Ecto neural progenitor cell (in vitro differentiated cells): Measurements from ENCODE around the gene FBLN1.
"Not testable (repeated sequence)": the region's sequence is repeated elsewhere in the genome, so short reads cannot be mapped to it uniquely, and the experiment has no call there.

ENCODE experiments used
- DNase-seq: peaks from one replicate; pipeline ENCODE4 v3.0.0-alpha.2; 2018; ENCODE audit warnings: low spot score

FBLN1 gene

DNA sequence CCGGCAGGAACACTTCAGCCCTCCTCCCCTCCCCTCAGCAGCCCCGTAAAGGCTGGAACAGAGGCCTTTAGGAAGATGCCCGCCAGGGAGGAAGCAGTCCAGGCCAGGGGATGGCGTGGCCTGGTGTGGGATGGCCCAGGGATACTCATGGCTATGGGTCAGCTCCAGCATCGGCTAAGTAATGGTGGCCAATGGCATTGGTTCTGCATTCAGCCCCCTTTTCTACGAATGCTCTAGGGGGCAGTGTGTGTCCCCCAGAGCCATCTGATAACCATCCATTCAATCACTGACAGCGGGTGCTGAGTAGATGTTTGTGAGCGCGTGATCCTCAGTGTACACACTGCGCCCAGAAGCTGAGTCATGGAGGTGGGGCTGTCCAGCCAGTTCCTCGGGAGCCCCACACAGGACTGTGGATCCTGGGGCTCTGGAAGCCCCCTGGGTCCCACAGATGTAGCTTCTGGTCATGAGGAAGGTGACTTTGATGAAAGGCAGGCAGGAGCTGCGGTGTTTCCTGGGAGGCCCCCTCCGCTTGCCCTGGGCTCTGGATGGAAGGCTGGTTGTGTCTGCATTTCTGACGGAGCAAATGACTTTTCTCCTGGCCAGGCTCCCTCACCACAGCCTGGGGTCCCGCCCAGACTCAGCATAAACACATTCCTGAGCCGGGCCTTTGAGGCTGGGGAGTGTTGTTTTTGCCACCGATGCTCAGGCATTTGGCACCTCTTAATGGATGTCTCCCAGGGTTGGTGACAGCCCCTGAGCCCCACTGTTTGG is 46.5 kb downstream of the FBLN1 start:
- no peak for DNase-seq

DNA sequence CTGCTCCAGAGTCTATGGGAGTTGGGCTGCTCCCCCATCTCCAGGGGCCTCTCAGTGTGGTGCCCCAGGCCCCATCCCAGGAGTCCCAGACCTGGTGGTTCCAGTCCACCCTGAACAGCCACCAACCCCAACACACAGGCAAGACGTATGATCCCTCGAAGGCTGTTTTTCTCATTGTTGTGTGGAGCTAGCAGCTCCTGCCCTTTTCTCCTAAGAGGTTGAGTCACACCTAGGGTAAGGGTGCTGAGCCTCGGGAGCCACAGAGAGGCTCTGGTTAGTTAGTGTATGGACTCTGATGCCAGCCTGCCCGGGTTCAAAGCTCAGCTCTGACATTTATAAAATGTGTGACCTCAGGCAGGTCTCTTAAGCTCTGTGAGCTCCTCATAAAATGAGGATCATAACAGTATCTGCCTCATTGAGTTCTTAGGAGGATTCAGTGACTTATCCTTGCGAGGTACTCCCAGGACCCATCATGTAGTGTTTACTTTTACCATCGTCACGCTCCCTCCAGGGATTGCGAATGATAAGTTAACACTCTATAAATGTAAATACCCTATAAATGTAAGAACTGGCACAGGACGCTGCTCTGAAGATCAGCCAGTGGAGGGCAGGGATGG is 47.2 kb downstream of the FBLN1 start:
- no peak for DNase-seq

DNA sequence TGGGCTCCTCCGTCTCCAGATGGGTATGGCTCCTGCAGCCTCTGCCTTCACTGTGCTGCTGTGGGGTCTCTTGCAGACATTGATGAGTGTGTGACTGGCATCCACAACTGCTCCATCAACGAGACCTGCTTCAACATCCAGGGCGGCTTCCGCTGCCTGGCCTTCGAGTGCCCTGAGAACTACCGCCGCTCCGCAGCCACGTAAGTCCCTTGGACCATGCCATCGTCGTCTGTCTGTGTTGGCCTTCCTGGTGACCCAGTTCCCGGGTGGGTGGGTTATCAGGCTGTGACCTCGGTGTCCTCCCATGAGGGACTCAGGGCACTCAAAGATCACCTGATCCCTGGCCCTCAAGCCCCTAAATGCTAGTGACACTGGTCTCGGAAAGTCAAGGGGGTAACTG is 47.7 kb downstream of the FBLN1 start:
- DNase-seq, result no peak

DNA sequence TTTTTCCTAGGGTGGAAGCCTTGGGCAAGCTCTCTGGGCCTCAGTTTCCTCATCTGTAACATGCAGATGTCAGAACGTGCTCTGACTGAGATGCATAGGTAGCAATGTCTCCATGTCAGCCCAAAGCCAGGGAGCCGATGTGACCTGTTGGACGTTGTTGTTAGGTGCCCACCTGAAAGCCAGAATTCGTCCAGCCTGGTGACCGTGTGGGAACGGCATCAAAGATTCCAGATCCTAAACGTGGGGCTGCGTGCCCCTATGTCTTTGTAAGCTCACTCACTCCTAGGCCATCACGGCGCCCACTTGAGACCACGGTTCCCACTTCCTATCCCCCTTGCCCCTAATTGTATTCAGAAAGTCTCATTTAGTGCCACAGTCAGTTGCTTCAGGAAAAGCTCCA is 48.2 kb downstream of the FBLN1 start:
- DNase-seq, result no peak

DNA sequence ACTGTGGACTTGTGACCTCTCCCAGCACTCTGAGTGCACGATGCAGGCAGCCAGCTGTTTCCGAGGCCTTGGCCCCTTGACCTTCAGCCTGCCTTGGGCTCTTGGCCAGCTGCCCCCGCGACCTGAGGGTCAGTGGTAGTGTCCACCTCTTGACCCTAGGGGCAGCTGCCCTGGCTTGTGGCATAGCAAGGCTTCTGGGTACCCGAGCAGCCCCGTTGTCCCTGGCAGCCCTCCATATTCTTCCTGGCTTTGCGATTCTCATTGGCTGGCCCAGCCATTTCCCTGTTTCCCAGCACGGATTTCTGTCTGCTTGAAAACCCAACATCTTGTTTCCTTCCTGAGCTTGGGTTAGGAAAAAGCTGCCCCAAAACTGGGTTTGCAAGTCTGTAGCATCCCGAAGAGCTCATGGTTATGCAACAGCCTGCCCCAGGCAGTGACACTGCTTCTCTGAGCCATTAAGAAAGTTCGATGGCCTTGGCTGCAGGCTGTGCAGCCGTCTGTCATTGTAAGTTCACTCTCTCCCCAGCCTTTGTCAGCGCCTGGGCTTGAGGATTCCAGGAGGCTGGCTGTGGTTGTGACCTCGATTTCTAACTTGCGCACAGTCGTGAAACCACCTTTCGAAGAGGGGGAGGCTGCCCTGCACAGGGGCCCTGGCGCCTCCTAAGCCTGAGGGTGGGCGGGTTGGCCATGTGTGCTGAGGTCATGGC is 48.8 kb downstream of the FBLN1 start:
- DNase-seq, result no peak

DNA sequence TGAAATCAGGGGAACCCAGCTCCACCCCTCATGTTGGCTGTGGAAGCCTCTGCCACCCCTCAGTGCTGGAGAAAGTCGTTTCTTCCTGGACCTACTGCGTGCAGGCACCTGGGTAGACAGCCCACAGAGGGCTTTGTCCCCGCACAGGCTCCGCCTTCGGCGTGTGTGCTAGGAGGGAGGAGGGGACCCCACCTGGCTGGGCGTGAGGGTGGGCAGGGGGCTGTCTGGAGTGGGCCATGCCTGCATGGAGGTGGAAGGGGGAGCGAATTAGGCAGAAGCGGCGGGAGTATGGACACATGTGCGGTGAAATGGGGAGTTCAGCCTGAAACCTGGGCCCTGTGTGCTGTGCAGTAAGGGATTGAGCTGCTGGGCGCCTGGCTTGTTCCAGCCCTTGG is 49.3 kb downstream of the FBLN1 start:
- no peak for DNase-seq

DNA sequence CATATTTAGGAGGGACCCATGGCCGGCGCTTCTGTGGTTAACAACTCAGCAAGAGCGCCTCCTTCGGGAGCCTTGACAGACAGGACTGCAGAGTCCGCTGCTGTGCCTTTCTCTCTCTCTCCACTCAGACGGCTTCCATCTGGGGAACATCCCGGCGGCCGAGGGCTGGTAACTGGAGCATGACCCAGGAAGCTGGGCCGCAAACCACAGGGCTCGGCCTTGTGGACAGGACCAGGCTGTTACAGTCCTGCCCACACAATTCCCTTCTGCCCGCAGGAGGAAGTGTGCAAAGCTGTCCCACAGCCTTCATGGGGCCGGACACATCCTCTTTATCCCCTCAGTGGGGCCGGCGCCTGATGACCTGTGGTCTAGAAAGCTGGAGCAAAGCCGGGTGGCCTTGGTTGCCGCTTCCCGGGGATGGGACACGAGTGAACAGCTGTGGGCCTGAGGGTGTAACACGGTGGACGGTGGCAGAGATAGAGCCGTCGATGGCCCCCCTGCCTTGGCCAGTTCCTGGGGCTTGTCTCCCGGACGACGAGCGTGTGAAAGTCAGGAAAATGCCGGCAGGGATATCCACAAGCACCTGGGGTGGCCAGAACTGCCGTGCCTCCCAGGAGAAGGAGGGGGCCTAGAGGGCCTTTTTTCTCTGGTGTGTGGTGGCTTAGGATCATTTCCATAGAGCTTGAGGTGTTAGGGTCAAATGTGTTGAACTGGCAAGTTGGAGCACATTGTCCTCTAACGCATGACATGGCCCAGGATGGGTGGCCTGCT is 50.1 kb downstream of the FBLN1 start:
- DNase-seq, result no peak

DNA sequence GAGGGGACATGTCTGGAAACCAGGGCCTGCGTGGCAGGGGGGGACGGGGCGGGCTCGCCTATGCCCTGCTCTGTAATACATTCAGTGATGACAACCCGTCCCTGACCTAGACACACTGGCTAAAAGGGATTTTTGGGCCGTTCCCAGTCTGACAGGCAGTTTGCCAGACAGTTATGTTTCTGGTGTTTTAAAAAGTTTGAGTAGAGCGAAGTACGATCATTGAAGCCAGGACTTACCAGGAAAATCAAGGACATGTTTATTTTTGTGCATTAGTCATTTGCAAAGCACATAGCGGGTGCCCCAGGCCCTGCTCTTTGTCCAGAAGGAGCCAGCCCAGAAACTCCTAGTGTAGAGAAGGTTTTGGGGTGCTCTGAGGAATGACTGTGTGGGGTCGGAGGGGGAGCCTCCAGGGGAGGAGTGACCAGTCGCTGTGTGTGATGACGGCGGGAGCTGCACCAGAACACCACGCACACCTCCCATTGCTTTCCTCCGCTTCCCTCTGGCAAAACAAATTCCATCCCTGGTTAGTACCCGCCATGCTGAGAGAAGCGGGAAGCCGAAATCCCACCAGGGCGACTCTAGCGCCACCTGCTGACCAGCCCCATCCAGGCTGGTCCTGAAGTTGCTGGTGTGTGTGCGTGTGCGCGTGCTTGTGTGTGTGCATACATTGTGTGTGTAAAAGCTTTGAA is 50.8 kb downstream of the FBLN1 start:
- peak; percentile 91 for DNase-seq

DNA sequence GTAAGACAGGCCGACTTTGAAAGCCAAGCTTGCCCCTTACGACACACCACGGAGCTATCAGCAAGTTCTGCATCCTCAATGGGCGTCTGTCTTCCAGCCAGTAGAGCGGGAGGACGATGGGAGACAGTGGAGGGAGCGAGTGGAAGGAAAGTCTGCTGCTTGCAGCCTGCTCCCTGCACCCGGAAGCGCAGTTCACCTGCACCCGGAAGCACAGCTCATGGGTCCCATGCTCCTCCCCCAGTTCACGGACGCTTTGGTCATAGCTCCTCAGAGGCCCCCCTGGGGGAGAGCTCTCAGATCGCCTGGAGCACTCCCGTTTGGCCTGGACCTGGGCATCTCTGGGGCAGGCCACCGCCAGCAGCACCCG is 51.3 kb downstream of the FBLN1 start:
- no peak for DNase-seq

DNA sequence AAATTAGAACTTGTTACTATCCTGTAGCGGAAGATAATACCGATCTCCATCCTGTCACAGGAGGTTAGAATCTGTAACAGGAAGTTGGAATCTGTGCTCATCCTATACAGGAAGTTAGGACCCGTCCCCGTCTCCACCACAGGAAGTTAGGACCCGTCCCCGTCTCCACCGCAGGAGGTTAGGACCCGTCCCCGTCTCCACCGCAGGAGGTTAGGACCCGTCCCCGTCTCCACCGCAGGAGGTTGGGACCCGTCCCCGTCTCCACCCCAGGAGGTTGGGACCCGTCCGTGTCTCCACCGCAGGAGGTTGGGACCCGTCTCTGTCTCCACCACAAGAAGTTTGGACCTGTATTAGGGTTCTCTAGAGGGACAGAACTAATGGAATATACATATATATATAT is 52.2 kb downstream of the FBLN1 start:
- no peak for DNase-seq

DNA sequence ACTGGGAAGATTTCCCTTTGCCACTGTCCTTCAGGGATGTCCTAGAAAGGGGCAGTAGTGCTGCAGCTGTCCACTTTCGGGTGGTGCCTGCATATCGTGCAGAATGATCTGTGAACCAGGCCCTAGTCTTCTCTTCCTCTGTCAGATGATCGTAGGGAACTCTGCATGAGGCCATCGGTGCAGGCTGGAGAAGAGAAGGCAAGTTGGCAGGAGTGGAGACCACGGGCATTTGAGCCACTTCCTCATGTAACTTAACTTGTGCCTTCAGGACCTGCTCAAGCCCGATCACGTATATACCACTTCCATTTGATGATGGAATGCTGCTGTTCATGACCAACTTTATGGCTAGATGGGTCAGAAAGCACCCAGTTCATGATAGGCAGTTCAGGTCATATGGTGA is 55.2 kb downstream of the FBLN1 start:
- DNase-seq, result not testable (repeated sequence)

DNA sequence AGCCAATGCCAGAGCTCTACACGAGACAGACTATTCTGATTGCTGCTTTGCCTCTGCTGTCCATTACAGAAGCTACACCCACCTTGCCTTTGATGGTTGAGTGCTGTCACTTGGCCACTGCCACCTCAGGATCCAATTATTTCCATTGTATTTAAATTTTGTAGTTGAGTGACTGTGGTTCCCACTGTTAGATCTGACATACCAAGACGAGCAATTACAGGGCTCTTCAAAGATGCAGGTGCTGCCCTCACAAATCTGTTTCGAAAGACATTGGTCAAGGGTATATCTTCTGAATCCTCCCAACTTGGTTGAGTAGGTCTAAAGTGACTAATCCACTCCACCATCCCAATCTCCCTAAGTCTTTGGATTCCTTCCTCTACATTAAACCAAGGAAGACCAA is 57.4 kb downstream of the FBLN1 start:
- DNase-seq, result not testable (repeated sequence)

DNA sequence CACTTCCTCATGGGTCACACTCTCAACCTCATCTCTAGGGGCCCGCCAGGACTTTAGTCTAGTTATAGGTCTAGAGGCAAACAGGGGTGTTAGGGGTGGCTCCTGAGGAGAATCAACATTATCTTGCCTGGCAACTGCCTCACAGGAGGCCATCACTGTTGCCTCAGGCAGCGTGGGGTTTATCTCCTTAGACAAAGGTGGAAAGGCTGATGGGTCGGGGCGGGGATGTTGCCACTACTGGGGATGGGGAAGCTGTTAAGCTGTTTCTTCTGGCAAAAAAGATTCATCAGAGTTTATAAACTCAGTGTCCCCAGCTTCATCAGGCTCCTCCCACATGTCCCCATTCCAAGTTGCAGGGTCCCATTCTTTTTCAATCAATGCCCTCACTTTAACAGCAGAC is 58.1 kb downstream of the FBLN1 start:
- DNase-seq, result not testable (repeated sequence)

DNA sequence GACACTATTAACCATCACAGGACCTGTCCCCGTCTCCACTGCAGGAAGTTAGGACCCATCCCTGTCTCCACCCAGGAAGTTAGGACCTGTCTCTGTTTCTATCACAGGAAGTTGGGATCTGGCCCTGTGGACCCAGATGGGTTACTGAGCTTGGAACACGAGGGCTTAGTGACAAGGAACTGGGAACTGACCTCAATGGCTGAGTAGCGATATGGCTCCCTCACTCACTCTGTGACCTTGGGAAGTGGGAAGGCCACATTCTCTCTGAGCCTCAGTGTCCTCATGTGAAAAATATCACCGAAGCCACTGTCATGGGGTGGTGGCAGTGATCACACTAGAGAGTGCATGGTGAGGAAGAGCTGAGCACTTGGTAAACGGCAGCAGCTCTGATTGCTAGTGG is 59.4 kb downstream of the FBLN1 start:
- no peak for DNase-seq

DNA sequence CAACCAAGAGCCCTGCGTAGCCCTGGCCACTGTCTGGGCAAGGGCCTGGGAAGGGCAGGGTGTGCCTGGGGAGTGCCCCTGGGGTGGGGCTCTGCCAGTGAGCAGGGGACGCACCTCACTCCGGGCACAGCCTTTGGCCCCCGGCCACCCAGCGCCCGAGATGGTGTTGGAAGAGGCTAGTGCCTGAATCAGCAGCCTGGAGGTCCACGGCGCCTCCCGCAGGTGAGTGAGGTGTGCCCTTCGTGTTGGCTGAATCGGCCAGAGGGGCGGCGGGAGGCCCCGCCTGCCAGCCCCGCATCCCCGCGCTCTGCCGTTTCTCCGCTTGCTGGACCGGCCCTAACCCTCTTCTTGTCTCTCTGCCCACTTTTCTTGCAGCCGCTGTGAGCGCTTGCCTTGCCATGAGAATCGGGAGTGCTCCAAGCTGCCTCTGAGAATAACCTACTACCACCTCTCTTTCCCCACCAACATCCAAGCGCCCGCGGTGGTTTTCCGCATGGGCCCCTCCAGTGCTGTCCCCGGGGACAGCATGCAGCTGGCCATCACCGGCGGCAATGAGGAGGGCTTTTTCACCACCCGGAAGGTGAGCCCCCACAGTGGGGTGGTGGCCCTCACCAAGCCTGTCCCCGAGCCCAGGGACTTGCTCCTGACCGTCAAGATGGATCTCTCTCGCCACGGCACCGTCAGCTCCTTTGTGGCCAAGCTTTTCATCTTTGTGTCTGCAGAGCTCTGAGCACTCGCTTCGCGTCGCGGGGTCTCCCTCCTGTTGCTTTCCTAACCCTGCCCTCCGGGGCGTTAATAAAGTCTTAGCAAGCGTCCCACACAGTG is 60.1 kb downstream of the FBLN1 start:
- DNase-seq, result no peak

DNA sequence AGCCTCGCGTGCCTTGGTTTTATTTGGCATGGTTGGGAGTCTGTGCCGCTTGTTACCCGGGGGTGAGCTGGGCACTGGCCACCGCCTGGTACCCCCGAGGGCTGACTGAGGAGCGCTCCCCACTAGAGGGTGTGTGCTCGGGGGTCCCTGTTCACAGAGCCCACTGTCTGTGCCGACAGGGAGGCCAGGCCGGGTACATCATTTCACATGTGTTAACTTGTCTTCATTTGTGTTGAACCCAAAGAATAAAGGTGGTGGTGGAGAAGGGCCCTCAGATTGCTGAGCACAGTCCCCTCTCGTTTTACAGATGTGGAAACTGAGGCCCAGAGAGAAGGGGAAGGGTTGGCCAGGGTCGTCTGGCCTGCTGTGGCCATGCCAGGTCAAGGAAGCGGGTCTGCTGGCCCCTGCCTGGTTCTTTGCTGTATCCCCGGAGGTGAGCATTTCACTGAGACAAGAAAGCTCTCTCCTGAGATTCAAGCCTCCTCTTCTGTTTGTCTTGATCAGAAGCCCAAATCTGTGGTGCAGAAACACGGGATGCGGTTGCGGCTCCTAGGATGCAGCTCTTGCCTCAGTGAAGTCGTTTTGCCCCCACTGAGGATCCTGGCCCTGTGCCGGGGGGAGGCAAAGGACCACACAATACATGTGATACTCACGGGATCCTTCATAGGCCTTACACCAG is 60.8 kb downstream of the FBLN1 start:
- DNase-seq, result no peak

DNA sequence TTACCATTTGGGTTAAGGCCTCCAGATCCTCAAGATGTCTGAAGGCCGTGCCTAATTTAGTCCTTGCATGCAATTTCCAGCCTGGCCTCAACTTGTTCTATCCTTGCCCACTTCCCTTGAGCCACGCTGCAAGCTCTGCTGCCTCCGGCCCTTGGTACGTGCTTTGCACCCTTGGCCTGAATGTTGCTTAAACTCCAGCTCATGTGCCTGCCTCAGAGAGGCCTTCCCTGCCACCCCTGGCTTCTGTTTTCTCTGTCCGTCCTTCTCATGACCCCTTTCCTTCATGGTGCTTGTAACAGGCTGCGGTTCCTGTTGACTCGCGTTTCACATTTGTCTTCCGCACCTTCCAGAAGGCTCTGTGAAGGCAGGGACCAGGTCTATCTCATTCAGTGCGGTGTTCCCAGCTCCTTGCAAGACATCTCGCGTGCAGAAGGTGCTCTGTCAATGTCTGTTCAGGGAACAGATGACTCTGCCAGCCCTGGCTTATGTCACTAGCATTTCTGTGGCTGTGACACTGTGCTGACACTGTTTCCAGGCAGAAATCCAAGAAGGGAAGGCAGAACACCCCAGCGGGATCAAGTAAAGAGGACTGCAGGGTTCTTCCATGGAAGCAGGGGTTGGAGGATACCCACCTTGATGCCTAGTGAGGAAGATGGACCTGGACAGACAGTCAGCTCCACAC is 61.8 kb downstream of the FBLN1 start:
- no peak for DNase-seq

DNA sequence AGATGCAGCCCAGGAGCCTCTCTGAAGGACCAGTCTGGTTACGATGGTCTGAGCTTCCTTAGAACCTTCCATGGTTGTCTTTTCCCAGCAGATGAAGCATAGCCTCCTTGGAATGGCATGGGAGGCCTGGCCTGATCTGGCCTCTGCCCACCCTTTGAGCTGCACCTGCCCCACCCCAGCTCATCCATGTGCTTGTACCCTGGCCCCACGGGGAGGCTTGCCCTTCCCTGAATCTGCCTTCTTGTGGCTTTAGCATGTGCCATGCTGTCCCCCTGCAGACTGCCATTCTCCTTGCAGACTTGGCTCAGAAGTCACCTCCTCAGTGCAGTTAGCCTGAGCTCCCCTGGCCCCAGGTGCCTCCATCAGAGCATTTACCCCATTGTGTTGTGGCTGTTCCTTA is 62.5 kb downstream of the FBLN1 start:
- DNase-seq, result no peak

DNA sequence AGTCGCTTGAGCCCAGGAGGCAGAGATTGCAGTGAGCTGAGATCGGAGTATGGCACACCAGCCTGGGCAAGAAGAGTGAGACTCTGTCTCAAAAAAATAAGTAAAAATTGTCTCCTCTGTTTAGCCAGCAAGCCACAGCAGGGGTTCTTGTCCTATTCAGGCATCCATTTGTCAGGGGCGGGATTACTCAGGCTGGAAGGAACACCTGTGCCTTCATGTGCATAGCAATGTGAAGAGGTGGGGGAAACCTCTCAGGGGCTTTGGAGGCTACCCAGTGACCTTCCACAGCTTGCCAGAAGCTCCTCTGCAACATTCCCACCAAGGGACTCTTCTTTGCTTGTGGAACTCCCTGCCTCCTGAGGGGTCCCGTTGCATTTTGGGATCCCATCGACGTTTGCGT is 63.3 kb downstream of the FBLN1 start:
- DNase-seq, result no peak

DNA sequence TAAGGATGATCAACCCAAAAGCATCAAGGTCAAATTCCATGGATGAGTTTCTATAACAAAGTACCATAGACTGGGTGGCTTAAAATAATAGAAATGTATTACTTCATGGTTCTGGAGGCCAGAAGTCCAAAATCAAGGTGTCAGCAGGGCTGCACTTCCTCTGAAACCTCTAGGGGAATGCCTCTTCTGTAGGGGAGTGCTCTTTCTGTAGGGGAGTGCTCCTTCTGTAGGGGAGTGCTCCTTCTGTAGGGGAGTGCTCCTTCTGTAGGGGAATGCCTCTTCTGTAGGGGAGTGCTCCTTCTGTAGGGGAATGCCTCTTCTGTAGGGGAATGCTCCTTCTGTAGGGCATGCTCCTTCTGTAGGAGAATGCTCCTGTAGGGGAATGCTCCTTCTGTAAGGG is 65.5 kb downstream of the FBLN1 start:
- DNase-seq, result no peak
